Breast epithelium (tissue), 3 donors: ENCODE data around the gene SLC17A5.

ENCODE experiments used
- CTCF ChIP-seq, 3 donors: fragments of 450-650 bp; IDR thresholded peaks; one replicate each; pipeline ENCODE4 v1.5.1; 2016 to 2017; ENCODE audit warnings: antibody characterized with exemption in 3 of 3, mild to moderate bottlenecking in 3 of 3, moderate library complexity in 3 of 3
- POLR2A ChIP-seq: fragments of 450-650 bp; IDR thresholded peaks from one replicate; pipeline ENCODE4 v1.6.1; 2016; ENCODE audit warnings: antibody characterized with exemption, mild to moderate bottlenecking, moderate library complexity
- POLR2AphosphoS5 ChIP-seq, 3 donors: sonication (generic); formaldehyde crosslinking; IDR thresholded peaks; one replicate each; pipeline ENCODE4 v1.6.1; 2017; ENCODE audit warnings: antibody characterized with exemption in 3 of 3

- TF ChIP-seq CTCF (IDR thresholded peaks at IDR 0.05) (no peak), POLR2A (no peak), POLR2AphosphoS5 (IDR thresholded peaks at IDR 0.05) (no peak)
These were observed 11.3 kb downstream of the SLC17A5 start for GRCh38 chr6:73642530-73642929.
